Measurements from ENCODE around the gene CA5B.
"Not testable (repeated sequence)": the region's sequence is repeated elsewhere in the genome, so short reads cannot be mapped to it uniquely, and the experiment has no call there.

The CA5B gene

GRCh38 chrX:15737959-15738902, at the start of gene CA5B:
Gene CA5B (plus strand): TSS chrX:15738270. CDS start chrX:15750024, 11,754 bp downstream.
- DNase-seq: peak; percentile 0 to 88 (median 68)

- DNase-seq: no peak
Observed at GRCh38 chrX:15694941-15695451, 43.1 kb upstream of the CA5B start.

- no peak for DNase-seq
Observed at GRCh38 chrX:15696516-15696915, 41.6 kb upstream of the CA5B start.

- no peak for DNase-seq
Observed at GRCh38 chrX:15702488-15703371, 35.3 kb upstream of the CA5B start.

GRCh38 chrX:15703809-15704208, 34.3 kb upstream of the CA5B start:
- DNase-seq: not testable (repeated sequence)

DNA sequence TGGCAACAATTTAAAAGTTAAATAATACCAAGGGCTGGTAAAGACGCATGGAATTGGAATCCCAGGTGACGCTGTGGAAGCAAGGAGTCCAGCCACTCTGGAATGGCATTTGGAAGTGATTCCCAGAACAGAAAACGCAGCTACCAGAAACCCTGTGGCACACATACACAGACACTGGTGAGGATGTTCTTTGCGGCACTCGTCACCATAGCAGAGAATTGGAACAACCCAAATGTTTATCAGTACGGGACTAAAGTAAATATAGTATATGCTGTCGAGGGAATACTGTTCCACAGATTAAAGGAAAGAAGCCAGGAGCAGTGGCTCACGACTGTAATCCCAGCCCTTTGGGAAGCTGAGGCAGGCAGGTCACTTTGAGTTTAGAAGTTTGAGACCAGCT, 33.8 kb upstream of the CA5B start:
- not testable (repeated sequence) for DNase-seq

DNA sequence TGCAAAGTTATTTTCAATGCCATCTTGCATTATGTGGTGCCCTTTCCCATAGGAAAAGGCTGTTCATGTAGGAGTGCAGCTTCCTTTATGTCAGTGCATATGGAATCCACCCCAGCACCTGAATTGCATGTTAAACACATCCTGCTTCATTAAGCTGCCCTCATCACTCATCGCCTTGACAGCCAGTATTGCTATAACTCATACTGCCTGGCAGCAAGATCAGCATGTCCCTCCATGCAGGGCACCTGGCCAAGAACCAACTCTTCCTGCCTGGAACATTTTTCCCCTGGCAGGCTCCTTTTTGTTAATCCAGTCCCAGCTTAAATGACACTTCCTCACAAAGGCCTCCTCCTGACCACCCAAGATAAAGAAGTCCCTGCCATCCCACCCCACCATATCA, 23.5 kb upstream of the CA5B start:
- peak in 15 of 51 donors; percentile 0 to 24 (median 4) for DNase-seq

DNA sequence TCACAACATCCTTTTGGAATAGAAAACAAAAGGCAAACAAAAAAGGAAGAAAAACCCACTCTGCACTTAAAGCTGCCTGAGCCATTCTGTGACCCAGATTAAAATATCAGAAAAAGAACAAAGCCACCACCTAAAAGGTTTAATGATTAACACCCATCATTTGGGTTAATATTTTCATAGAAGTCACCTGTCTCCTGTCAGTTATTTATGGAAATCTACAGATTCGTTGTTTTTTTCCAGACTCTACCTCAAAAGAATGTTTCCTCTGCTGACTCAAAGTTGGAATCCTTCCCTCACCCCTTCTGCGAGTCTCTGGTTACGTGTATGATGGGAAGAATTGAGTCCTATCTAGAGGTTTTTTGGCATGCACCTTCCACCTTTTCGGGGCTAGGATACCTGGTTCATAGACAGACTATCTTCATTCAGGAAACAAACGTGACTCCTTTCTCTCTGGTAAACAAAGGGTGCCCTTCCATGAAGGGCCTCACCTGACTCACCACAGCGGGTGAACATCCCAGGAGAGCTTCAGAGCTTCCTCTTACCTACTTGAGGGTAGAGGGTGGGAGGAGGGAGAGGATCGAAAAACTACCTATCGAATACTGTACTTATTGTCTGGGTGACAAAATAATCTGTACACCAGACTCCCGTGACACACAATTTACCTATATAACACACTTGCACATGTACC, 19.6 kb upstream of the CA5B start:
- DNase-seq: no peak

DNA sequence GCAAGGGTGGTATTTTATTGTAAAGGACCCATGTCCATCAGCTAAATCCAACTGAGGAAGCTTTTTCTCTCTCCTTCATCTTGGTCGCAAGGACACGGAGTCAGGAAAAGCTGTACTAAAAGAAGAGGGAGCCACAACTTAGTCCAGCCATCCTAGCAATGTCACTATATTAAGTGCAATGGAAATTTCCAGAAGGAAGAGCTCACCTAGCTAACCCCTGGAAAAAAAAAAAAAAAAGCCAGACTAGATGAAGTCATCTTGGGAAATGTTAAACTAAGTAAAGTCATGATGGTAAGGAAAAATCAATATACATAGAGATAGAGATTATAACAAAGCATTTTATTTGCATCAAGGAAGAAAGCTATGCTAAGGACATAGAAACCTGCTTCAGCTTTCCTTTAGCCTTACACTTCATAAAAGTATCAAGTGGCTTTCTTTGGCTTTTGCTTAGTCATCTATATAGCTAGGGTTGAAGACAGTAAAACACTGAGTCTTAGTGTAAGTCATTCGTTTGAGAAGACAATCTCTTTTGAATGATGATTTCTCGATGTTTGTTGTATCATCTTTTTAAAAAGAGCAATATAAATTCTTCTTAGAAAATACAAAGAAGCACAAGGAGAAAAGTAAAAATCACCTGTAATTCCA, 18.6 kb upstream of the CA5B start:
- no peak for DNase-seq

DNA sequence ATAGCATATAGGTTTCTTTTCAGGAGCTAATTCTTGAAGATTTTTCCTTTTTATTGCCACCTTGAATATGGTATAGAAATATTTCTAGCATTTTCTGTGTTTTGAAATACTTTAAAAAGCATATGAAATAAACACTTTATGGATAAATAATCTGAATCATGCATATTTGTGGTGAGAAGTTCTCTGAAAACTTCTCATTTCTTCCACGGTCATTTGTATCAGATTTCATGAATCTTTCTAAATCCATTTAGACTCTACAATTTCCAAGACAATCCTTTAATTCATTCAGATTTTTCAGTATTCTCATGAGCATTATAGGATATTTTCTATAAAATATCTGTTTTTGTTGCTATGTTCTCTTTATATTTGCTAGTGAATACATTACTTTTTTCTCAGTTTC, 16.2 kb upstream of the CA5B start:
- DNase-seq: no peak

GRCh38 chrX:15723887-15724517, 14.1 kb upstream of the CA5B start:
- DNase-seq: no peak

DNA sequence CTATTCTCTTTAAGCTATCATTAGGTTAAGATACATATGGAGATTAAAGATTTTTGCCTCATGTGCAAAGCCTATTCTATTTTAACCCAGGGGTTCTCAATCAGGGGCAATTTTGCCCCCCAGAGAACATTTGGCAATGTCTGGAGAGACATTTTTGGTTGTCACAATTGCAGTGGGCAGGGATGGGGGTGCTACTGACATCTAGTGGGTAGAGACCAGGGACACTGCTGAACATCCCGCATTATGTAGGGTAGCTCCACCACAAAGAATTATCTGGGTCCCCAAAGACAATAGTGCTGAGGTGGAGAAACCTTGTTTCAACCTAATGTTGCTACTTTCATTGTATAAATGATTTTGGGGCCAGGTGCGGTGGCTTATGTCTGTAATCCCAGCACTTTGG, 13.2 kb upstream of the CA5B start:
- DNase-seq: no peak

DNA sequence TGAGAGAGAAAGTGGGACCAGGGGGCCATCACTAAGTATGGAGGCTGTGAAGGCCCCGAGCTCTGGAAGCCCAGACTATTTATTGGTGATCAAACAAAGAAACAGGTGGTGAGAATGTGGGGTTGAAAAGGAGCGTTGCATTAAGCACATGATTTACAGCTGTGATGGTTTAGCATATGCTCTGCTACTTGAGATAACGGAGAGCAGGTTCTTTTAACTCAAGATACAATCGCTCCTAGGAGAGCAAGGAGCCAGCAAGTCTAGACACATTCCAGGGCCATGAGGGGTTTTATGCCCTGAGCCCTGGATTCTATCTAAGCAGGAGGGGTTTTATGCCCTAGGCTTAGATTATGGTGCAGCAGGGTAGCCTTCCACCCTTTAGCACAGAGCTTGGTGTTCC, 6.7 kb upstream of the CA5B start:
- not testable (repeated sequence) for DNase-seq

DNA sequence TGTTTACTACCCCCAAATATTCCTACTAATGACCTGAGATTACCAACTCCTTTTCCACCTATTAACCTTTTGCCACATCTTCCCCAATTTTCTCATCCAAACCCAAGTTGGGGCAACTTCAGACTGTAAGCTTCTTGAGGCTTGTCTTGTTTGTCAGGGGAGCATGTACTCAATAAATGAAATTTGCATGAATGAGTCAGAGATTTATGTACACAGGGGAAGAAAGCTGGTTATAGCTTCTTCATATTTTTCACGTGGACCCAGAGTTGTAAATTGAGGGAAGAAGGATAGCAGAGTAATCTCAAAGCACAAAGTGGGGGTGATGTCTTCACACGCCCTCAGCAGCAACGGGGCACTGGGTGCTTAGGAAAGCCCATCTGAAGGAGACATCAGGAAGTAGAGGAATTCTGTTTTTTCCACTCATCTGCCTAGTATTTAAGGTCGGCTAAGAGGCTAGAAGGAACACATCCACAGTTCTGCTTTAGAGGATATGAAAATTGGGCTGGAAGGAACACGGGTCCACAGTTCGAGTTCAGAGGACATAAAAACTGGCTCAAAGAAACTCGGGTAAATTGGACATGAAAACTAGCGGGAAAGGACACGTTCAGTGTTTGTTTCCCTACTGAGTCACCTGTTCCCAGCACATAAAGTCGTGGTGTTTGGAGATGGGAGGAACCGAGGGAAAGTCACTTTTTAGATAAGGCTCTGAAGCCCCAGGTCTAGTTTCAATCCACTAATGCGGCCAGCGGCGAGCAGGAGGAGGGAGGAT, 696 bp upstream of the CA5B start:
- DNase-seq: no peak

DNA sequence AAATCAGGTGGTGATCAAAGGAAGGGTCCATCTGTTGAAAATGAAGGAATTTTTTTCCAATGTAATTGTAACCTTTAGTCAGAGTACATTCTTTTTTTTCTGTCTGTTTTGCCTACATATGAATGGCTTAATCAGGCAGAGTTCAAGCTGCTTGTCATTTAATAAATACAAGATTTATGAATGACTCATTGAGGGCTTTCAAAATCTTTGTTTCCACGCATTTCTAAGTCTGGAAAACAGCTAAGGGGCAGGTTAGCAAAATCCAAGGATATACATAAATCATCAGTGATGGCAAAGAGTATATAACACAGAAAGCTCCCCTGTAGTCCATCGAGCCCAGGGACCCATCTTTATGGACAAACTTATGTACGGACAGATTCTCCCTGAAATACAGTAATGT, 1.8 kb downstream of the CA5B start:
- no peak for DNase-seq

DNA sequence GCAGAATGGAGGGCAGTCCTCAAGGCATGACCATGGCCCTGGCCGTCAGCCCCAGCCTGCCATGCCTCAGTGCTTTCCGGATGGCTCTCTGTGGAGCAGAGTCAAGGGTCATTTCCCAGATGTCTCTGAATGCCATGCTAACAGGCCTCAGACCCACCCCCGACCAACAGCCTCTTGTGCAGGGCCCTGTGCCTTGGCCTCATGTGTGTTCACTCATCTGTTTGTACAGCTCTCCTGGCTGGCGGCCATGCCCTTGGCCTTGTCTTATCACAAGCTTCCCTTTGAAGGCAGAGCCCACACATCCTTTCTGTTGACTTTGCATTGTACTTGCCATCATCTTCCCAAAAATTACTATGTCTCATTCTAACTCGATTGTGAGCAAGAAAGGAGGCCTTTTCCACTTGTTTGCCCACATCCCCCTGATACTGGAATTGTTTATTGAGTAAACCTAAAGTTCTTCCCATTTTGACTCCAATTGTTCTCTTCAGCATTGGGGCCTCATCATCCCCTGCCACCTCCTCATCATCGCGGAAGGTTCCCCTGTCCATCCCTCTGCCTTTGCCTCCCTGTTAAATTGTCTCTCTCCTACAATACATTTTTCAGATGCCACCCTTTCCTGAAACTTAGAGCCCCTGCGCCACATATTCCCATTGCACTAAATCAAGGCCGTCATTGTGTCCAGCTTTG, 6.3 kb downstream of the CA5B start:
- DNase-seq: no peak

GRCh38 chrX:15745179-15745578, 7.1 kb downstream of the CA5B start:
- DNase-seq: no peak

GRCh38 chrX:15746651-15747050, 8.6 kb downstream of the CA5B start:
- DNase-seq: not testable (repeated sequence)

DNA sequence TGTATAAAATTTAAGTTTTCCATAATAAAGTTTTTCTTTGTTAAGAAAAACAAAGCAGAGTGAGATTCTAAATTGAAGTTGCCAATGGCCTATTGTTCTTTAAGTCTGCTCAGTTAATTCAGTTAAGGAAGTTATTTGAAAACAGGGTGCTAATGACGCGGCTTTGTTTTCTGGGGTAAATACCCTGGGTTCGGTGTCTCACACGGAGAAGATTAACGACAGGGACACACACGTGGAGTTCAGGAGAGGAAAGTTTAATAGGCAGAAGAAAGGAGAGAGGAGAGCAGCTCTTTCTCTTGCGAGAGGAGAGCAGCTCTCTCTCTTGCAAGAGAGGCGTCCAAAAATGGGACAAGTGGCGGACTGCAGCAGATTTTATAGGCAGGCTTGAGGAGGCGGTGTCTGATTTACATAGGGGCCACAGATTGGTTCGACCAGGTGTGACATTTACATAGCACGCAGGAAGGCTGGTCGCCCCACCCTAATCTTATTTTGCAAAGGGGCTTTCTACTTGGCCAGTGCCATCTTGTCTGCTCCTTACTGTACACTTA, 9.6 kb downstream of the CA5B start:
- no peak for DNase-seq
